ENCODE results near the gene HMOX2.

HMOX2 gene

DNA sequence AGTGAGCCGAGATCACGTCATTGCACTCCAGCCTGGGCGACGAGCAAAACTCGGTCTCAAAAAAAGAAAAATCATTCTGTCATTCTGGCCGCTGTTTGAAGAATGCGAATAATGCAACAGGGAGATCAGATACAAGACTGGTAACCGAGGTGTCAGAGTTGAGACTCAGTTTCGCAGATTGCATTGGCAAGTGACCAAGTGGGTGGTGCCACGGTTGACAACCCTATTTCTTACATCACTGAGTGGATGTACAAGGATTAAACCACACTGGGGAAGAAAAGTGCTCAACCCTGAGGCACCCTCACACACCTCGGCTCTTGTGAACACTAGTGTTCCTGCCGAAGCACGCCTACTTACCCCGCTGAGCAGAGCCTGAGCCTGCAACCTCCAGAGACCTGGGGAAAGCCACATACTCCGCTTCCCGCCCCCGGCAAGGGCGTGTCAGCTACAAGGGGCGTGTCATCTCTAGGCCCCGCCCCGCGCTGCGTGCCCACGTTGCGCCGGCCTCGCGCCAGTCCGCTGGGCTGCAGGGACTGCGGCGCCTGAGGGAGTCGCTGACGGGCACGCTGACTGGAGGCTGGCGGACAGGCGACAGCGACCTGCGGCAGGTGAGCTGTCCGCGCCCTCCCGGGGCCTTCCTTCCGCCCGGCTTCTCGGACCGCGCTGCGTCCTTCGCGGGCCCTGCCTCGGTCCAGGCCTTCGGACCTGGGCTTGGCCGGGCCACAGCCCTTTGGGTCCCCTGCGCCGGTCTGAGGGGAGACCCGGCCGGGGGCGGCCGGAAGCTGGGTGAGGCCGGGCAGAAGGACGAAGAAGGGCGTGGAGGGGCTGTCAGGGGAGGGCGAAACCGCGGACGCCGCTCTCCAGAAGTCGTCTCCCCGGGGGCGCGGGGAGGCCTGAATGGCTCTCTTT, at the start of gene HMOX2:
TSS of gene HMOX2 (plus strand) at position 519 of the 909 bp plus-strand sequence. CDS start 29,127 bp downstream, outside the sequence.
- TF ChIP-seq ZBTB7A (IDR thresholded peaks at IDR 0.05; ENCODE audit: low read depth) (peak; percentile 91; the same call in 1 of the 2 replicates), CREB1 (IDR thresholded peaks at IDR 0.05; ENCODE audit: low read depth) (peak; percentile 38; the same call in 1 of the 2 replicates), CEBPB (IDR thresholded peaks at IDR 0.05) (0 out of 2 replicates have a peak, but pooled peaks have one; percentile 7), RAD21 (IDR thresholded peaks at IDR 0.05; ENCODE audit: low read depth) (no peak), USF1 (IDR thresholded peaks at IDR 0.05) (peak; percentile 58; the same call in 1 of the 2 replicates), YY1 (IDR thresholded peaks at IDR 0.05; ENCODE audit: low read depth) (0 out of 2 replicates have a peak, but pooled peaks have one; percentile 29), NFIC (IDR thresholded peaks at IDR 0.05) (no peak; the same call in 1 of the 2 replicates), TAF1 (IDR thresholded peaks at IDR 0.05; ENCODE audit: low read depth) (peak; percentile 93), FOXM1 (IDR thresholded peaks at IDR 0.05; ENCODE audit: borderline replicate concordance, low read depth) (no peak), EGR1 (IDR thresholded peaks at IDR 0.05) (peak; percentile 72), TEAD4 (IDR thresholded peaks at IDR 0.05) (no peak; the same call in none of the 2 replicates), TCF12 (IDR thresholded peaks at IDR 0.05; ENCODE audit: low read depth) (peak; percentile 45; the same call in 1 of the 2 replicates), EP300 (IDR thresholded peaks at IDR 0.05; ENCODE audit: borderline replicate concordance) (no peak), REST (IDR thresholded peaks at IDR 0.05; ENCODE audit: low read depth) (no peak)
- TF ChIP-seq, protein P1, sequence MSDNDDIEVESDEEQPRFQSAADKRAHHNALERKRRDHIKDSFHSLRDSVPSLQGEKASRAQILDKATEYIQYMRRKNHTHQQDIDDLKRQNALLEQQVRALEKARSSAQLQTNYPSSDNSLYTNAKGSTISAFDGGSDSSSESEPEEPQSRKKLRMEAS (IDR thresholded peaks at IDR 0.05) = peak; percentile 99

DNA sequence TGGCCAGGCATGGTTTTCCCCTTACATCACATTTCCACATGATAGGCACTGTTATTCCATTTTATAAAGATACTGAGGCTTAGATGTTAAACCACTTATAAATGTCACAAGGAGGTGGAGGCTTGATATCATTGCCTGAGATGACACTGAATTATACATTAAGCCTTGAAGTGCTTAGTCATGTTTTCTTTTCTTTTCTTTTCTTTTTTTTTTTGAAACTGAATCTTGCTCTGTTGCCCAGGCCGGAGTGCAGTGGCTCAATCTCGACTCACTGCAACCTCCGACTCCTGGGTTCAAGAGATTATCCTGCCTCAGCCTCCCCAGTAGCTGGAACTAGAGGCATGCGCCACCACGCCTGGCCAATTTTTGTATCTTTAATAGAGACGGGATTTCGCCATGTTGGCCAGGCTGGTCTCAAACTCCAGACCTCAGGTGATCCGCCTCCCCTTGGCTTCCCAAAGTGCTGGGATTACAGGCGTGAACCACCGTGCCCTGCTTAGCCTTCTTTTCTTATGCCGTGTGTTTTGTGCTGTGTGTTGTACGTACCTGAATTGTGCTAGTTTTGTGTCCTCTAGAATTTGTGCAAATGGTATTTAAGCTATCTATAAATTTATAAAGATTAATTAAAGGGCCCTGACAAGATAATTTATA, 49.4 kb upstream of the HMOX2 start:
- TF ChIP-seq ZBTB7A (IDR thresholded peaks at IDR 0.05; ENCODE audit: low read depth) (no peak), YY1 (IDR thresholded peaks at IDR 0.05; ENCODE audit: low read depth) (no peak), CEBPB (IDR thresholded peaks at IDR 0.05) (no peak), NFIC (IDR thresholded peaks at IDR 0.05) (no peak), EGR1 (IDR thresholded peaks at IDR 0.05) (no peak), TAF1 (IDR thresholded peaks at IDR 0.05; ENCODE audit: low read depth) (no peak), FOXM1 (IDR thresholded peaks at IDR 0.05; ENCODE audit: borderline replicate concordance, low read depth) (no peak), TEAD4 (IDR thresholded peaks at IDR 0.05) (no peak), REST (IDR thresholded peaks at IDR 0.05; ENCODE audit: low read depth) (no peak), EP300 (IDR thresholded peaks at IDR 0.05; ENCODE audit: borderline replicate concordance) (no peak)

GRCh38 chr16:4428500-4428899, 47.7 kb upstream of the HMOX2 start:
- TF ChIP-seq YY1 (IDR thresholded peaks at IDR 0.05; ENCODE audit: low read depth) (no peak), ZBTB7A (IDR thresholded peaks at IDR 0.05; ENCODE audit: low read depth) (no peak), CEBPB (IDR thresholded peaks at IDR 0.05) (no peak), NFIC (IDR thresholded peaks at IDR 0.05) (no peak)
- TF ChIP-seq, protein P1 (IDR thresholded peaks at IDR 0.05) = no peak

DNA sequence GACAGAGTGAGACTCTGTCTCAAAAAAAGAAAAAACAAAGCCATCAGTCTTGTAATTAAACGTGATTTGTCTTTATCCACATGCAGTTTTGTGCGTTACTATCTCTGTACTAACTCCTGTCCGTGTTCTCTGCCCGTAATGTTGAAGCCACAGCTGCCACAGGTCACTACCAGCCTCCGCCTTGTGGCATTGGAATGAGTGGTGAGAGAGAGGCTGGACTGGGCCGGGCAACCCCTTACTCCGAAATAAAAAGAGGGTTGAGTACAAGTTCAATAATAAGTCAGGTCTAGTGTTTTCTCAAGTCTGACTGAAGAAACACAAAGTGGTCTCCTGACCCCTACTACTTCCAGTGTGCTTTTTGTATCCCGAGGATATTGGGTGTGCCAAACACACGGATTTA, 45.2 kb upstream of the HMOX2 start:
- TF ChIP-seq CEBPB (IDR thresholded peaks at IDR 0.05) (no peak), TEAD4 (IDR thresholded peaks at IDR 0.05) (no peak), USF1 (IDR thresholded peaks at IDR 0.05) (no peak), NFIC (IDR thresholded peaks at IDR 0.05) (no peak), TAF1 (IDR thresholded peaks at IDR 0.05; ENCODE audit: low read depth) (no peak), RAD21 (IDR thresholded peaks at IDR 0.05; ENCODE audit: low read depth) (no peak), YY1 (IDR thresholded peaks at IDR 0.05; ENCODE audit: low read depth) (no peak)

DNA sequence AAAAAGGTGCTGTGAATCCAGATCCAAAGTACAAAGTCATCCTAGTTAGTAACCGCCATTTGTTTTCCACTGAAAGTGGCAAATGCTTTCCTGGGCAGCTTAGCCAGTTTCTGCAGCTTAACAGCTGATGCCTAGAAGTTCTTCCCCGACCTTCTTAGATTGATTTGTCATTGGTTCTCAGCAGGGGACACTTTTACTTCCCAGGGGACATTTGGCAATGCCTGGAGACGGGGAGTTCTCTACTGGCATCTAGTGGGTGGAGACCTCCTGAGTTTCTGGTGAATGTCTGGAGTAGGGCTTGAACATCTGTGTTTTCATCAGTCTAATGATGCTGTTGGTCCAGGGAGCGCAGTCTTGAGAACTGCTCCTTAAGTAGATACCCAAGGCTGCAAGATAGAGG, 43.0 kb upstream of the HMOX2 start:
- TF ChIP-seq, protein P1 (IDR thresholded peaks at IDR 0.05) = no peak
- TF ChIP-seq ZBTB7A (IDR thresholded peaks at IDR 0.05; ENCODE audit: low read depth) (no peak), REST (IDR thresholded peaks at IDR 0.05; ENCODE audit: low read depth) (no peak), EP300 (IDR thresholded peaks at IDR 0.05; ENCODE audit: borderline replicate concordance) (no peak), NFIC (IDR thresholded peaks at IDR 0.05) (no peak), FOXM1 (IDR thresholded peaks at IDR 0.05; ENCODE audit: borderline replicate concordance, low read depth) (no peak), YY1 (IDR thresholded peaks at IDR 0.05; ENCODE audit: low read depth) (no peak), RAD21 (IDR thresholded peaks at IDR 0.05; ENCODE audit: low read depth) (no peak), TAF1 (IDR thresholded peaks at IDR 0.05; ENCODE audit: low read depth) (no peak)

All from Ishikawa (cell line).